ENCODE measurements around the gene APBA2.

The APBA2 gene

DNA sequence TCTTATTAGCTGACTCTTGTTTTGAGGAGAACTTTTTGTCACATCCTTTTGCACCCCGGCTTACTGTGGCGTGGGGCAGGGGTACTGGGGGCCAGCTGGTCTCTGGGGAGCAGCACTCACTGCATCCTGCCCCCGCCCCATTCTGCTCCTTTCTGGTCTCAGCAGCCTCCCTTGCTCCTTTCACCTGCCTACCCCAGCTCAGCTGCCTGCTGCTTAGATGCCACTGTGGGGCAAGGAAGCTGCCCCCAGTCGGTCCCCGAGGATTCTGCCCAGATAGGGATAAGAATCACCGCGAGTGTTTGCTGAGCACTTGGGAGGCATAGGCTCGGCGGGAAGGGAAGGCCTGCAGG lies 32.0 kb downstream of the APBA2 start:
- no peak for DNase-seq

DNA sequence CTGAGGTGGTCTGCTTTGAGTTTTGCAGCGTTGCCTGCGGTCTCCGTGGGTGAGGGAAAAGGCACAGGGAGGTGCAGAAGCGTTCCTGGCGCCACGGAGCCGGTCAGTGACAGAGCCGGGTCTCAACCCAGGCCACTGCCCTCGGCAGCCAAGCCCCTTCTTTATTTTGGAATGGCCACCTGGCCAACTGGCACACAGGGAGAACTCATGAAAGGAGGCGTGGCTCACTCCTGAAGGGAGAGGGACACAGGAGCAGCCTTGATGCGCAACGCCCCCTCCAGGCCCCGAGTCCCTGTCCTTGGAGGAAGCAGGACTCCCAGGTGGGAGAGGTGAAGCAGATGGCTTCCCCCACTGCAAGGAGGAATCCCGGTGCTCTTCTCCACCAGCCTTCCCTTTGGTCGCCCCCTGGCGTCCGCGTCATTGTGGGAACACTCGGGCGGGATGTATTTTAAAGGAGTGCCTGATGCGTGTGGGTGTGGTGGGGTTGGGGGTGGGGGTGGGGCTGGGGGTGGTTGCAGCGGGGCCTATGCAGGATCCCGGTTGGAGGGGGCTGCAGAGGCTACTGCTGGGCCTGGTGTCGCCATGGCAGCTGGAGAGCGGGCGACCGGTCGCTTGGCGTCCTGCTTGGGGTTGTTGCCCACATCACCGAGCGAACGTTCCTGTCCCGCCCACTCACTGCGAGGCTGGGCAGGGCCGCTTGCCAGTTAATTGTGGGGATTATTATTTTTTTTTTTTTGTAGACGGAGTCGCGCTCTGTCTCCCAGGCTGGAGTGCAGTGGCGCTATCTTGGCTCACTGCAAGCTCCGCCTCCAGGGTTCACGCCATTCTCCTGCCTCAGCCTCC lies 32.6 kb downstream of the APBA2 start:
- no peak for DNase-seq

DNA sequence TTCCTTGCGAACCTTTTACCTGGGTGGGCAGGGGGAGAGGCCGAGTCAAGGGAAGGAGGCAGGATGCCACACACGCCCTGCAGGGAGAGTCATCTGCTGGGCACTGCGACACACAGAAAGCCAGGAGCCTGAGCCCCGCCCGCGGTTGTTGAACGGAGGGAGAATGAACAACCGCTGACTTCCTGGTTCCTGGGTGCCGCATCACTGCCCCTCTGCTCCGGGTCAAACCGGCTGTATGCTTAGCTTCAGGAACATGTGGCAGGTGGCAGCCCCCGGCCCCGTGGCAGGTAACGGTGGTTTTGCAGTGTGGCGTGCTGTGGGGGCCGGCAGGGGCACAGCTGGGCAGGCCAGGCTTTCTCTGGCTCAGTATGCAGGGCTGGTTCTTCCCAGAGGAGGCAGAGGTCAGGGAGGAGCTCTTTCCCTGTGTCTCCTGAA lies 33.4 kb downstream of the APBA2 start:
- DNase-seq: peak; percentile 62 to 65

DNA sequence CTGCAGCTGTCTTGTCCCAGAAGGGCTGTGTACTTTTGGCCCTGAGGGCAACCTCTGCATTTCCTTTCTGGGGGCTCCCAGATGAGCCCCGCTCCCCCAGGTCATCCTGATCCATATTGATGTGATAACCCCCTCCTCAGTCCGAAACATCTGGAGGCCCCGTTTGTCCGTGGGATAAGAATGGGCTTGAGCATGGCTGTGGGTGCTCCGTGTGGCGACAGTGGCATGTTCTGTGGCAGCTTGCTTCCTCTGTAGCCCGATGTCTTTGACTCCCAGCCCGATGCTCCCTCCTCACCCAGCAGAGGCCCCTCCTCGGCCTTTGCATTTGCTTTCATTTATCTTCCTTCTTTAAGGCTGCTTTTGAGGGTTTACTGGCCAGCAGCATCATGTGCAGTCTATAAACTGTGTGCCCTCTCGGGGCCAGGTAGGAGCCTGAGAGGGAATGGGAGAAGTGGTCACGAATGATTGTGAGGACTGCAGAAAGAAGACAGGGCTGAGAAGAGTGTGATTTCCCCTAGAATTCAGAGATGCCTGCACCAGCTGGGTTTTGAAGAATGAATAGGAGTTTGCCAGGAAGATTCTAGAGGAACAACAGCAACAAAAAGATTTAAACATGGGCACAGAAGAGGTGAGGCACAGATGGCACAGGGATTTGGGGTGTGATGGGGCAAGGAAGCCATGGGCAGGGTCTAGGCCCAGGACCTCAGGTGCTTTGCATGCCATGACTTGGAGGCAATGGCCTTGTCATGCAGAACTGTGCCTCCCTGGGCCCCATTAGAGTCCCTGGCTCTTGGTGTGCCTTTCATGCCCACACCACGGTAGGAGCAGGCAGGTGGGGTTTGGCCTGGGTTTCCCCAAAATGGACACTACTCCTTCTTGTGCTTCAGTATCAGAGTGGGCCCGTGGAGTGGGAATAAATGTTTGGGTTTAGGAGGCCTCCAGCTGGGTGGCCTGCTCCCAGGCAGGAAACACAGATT lies 34.2 kb downstream of the APBA2 start:
- DNase-seq: no peak

DNA sequence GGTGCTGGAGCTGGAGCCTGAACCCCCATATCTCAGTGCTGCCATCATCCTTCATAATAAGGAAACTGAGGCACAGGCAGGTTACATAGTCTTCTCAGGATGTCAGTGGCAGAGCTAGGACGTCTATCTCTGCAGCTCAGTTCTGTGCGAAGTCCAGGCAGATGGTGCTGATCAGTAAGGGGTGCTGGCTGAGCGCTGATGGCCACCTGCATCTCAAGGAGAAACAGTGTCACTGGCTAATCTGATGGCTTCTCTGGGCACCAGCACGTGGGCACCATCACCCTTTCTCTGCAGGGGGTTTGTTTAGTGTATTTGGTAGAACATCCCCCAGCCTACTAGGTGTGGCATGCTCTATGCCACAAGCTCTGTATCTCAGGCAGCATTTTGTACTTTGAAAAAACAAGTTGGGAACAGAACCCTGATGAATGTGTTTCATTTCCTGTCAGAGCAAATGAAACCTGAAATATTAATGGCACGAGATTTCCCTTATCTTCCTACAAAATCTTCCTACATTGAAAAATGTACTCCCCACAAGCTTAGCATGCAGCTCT lies 35.1 kb downstream of the APBA2 start:
- DNase-seq: no peak

DNA sequence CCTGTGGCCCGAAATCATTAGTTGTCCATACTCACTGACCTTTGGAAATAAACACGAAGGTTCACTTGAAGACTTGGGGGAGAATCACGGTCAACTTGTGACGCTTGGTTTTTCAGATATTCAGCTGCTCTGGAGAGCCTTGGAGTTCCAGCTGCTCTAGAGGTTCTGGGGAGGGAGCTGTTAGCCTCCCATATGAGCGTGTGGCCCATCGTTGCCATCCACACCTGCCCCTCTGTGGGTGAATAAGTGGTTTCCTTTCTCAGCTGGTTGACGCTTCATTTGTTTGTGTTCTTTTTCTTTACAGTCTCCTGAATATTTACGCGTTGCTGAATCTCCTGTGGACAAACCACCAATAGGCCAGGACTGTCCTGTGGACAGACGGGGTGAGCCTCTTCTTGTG lies 35.6 kb downstream of the APBA2 start:
- no peak for DNase-seq

DNA sequence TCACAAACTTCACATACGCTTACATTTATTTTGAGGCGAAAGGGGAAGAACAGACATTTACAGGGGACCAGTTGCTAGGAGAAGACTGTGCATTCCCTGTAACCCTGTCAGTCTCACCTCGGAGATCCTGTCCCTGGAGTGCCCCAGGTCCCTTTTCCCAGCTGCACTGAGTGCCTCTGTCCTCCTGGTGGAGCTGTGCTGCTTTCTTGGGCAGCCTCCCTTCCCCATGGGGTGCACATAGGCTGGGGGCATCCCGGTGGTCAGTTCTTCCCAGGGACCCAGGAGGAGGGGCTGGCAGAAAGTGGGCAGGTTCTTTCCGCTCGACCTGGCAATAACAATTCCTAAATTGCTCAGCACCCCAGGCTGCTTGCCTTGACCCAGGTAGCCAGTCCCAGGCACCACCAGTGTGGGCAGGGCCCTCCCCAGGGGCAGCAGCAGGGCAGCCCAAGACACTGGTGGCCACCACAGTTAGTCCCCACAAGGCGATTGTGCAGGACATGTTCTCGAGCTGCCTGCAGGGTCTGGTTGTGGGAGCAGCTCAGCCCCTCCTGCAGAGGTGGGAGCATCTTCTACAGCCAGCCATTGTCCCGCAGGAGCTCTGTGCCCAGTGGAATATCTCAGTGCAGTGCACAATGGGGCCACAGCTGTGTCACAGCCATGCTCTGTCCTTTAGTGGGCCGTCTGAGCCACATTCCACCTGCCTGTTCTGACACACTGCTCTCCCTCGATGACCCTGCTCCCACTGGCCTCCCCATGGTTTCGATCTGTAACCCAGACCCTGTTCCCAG lies 36.3 kb downstream of the APBA2 start:
- no peak for DNase-seq

DNA sequence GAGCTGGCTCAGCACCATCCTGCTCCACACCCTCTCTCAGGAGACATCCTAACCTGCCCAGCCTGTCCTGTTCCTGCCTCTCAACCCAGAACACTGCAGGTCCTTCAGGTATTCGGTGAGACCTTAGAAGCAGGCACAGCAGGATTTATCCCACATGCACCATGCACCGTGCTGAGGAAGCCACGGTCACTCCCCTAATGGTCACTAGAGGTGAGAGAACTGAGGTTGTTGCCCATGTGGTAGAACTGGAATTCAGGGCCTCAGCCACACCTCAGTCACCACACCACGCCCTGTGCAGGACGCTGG lies 36.9 kb downstream of the APBA2 start:
- no peak for DNase-seq

DNA sequence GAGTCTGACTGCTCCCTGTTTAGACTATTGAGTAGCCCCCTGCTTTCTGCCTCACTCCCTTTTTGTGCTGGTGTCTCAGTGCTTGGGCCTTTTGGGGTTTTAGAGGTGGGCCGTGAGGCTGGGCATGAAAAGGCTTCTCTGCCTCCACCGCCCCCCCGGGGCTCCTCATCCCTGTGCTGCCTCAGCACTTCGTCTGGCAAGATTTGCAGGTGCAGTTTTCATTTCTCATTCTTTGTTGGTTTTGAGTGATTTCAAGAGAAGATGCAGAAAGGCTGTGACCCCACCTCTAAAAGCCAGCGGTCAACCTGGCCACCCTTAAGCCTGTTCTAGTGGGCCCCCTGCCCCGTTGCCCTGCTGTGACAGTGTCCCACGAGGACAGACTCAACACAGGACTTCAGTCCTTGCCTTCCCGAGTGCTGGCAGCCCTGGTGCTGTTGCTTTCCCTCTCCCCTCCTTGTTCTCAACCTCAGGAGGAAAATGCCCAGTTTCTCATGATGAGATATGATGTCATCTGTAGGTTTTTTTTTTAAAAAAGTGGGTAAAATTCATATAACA lies 38.0 kb downstream of the APBA2 start:
- DNase-seq: no peak

DNA sequence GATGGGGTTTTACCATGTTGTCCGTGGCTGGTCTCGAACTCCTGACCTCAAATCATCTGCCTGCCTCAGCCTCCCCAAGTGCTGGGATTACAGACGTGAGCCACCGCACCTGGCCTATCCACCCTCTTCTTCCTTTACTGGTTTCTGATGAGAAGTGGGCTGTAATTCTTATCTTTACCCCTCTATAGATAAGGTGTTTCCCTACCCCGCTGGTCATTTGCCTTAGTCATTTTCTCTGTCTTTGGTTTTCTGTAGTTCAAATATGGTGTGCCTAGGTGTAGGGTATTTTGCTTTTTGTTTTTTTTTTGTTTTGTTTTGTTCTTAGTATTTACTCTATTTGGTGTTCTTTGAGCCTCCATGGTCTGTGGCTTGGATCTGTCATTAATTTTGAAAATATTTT lies 41.3 kb downstream of the APBA2 start:
- DNase-seq: no peak

DNA sequence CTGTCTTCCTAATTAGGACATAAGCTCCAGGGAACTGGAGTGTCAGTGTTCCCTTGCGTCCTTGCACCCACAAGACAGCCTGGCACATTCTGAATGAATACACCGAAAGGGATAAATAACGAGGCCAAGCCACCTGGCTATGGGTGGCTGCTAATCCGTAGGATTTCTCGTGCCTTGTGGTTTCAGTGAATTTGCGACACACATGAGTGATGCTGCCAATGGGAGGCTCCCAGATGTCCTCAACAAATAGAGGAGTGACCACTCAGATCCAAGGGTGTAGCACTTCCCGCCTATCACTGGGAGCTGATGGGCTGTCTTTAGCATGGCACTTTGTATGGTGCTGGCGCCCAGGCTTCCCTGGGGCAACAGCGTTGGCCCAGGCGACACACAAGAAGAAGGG lies 43.4 kb downstream of the APBA2 start:
- DNase-seq: no peak

DNA sequence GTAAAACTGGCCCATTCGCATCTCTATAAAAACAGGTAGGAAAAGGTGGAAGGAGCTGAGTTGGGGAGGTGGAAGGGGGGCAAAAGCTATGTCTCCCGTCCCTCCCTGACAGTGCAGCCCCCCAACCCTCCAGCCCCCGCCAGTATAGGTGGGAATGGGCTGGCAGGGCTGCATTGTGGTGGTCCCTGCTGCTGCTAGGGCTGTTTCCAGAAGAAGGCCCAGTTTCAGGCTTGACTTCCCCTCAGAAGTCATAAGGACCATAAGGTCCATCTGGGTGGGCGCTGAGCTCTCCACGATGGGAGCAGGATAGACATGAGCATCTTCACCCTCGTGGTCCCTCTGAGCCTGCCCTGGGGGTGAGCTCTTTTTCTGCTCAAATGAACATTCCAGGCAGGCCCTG lies 44.2 kb downstream of the APBA2 start:
- no peak for DNase-seq

DNA sequence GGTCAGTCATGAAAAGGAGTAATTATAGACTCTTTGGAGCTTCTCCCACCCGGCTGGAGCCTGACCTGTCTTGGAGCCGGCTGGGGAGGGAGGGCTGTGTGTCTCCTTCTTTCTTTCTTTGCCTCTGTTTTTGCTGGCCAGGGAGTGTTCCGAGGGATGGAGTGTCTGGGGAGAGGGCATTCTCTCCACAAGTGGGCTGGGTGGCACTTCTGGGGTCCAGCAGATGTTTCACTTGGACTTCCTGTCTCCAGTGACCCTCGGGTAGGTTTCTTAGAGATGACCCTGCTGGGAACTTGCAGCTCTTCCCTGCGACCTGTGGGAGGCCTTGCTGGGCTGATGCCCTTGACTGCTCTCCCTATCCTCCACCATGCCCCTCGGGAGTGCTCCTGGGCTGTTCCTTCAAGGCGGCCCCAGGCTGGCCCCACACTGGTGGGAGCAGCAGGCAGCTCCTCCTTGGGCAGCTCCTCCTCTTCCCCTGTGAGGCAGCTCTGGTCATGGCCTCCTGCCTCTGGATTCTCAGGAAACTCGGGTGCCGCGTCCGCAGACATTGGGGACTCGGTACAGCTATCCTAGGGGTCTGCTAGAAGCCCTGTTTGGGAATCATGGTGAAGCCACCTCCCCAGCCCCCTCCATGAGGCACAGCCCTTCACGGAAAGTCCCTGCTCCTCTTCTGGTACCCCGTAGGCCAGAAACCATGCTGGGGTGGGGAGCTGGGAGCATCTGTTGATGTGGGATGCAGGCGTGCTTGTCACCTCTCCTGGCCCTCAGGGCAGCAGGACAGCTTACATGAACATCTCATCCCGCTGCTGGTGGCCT lies 44.9 kb downstream of the APBA2 start:
- no peak for DNase-seq

DNA sequence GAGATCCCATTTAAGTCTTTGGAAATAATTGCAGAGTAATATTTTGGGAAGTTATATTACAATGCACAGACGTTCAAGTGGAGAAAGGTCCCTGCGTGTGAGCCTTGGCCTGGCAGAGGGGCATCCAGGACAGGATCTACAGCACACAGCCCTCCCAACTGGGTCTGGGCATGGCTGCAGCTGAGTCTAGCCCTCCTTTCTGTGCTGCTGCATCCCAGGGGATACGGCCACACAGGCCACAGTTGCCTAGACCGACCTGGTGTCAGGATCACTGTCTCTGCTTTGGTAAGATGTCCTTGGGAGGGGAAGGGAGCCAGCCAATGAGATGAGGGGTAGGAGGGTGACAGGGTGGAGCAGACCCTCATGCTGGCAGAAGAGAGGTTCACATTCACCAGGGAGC lies 46.1 kb downstream of the APBA2 start:
- DNase-seq: no peak

DNA sequence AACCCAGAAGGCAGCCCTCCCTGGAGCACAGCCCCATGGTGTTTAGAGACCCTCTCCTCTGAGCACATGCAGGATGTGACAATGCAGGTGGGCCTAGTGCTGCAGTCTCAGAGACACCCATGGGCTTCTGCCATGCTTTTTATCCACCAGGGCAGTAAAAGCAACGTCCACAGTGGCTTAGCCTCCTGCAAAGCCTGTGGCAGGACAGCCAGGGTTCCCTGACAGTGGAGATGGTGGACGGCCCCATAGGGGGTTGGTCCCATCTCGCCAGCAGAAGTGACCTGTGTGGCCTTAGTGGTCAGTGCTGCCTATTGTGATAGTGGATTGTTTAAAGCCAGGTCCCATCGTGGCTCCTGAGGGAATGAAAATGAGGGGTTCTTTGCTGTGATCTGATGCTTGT lies 46.6 kb downstream of the APBA2 start:
- no peak for DNase-seq

DNA sequence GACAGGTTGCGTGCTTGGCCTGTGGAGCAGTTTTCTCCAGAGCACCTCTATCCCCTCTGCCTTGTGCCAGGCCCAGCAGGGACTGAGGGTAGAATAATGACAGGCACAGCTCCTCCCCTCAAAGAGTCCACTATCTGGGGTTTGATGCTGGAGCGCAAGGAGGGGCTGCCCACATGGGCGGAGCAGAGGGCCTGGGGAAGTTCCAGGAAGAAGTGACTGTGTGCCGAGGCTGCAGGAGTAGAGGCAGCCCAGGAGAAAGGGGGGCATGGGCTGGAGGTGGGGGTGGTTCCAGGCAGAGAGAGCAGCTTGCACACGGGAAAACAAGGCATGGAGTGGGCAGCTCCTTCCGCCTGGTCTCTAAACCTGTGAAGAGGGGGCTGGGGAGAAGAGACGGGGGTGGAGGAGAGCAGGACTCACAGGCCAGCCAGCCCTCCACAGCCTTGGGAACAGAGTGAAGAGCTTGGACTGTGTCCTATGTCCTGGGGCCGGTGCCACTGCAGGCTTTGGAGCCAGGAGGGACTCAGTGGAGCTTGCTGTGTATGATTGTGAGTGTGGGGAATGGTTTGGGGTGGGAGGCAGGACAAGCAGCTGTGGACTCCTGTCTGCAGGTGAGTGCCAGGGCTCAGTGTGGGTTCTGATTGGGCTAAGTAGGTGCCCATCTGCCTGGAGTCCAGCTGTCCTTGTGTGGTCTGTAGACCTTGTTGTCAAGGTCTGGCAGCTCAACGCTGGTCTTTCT lies 48.1 kb downstream of the APBA2 start:
- DNase-seq: no peak

DNA sequence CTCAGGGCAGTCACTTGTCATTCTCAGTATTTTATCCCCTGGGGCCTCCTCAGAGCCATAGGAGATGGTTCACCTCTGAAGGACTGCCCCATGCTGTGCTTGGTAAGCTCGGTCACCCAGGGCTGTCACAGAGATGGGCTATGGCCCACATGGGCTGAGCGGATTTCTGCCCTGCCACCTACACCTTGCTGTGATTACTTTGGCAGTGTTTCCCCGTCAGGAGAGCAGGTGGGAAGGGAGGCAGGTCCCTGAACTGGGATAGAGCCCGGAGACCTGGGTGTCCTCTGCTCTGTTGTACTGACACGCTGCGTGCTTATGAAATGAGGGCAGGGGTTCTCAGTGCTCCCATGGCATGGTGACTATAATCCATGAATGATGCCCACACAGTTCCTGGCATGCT lies 48.9 kb downstream of the APBA2 start:
- DNase-seq: no peak

DNA sequence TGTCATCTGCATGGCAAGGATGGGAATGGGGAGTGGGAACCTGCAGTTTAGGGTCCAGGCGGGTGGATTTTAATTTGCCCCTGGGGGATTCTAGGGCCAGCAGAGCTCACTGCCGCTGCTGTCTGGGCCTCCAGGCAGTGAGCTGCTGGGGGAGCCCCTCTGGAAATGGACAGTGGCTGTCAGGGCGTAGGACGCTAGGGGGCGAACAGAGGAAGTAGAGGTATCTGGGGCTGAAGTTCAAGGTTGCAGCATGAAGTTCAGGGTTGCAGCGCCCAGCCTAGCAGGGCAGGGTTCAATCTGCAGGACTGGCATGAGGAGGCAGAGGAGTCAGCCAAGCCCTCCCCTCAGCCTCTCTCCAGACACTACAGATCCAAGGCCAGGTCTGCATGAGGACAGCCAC lies 49.5 kb downstream of the APBA2 start:
- peak; percentile 68 to 73 for DNase-seq

DNA sequence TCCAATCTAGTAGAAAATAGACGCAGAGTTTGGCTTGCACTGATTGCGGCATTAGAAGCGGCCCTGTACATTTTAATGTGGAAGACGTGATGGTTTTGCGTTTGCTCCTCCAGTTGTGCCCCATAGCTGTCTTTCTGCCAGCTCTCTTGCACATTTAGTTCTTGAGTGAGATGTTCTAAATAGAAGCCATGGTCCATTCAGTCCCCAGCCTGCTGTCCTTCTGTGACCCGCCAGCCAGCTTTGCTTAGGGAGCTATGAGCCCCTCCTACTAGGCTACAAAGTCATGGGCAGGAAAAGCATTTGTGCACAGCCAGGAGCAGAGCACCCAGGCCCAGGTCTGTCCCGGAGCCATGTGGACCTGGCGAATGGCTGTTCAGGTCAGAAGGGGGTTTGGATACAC lies 50.3 kb downstream of the APBA2 start:
- no peak for DNase-seq

DNA sequence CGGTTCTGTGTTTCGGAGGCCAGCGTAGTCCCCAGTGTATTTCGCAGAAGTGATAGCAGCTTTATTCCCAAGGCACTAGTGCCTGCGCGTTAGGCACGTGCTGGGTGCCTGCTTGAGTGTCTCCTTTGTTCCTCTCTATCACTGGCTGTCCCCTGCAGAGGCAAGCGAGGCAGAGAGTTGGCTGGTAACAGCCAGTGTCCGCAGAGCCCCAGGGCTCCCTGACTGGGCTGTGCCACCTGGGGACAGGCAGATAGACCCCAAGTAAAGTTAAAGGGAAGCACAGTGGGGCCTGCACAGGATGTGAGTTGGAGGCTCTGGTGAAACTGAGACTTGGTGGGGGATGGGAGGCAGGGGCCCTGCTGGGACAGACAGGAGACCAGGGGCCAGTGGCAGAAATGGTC lies 50.7 kb downstream of the APBA2 start:
- no peak for DNase-seq

DNA sequence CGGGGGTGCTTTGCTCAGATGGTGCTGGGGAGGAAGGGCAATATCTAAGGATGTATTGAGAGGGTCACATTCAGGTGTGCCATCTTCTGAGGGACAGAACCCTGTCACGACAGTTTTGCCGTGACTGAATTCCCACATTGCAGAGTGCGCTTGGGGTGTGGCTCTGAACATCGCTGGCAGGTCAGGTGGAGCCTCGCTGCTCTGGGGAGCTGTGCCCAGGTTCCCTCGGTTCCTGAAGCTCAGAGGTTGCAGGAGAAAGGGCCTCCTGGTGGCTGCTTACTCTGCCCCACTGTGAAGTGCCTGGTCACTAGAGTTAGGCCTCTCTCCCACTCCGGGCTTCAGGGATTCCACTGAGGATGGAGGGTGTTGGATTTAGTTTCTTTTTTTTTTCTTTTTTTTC lies 51.5 kb downstream of the APBA2 start:
- DNase-seq: no peak
